ENCODE data around the gene PLXNA4.

Gene PLXNA4

GRCh38 chr7:132576721-132577085, 433 bp upstream of the PLXNA4 start:
- no peak for TF ChIP-seq CTCF (IDR thresholded peaks at IDR 0.05; ENCODE audit: insufficient read depth, low read depth, low read length, missing control alignments)
- H3K4me3 ChIP-seq (ENCODE audit: low read depth, low read length), result no peak overlapping the region
- no peak for DNase-seq (ENCODE audit: low read depth)

GRCh38 chr7:132575419-132575981, 770 bp downstream of the PLXNA4 start:
- H3K4me3 ChIP-seq (ENCODE audit: low read depth, low read length), result no peak overlapping the region
- no peak for TF ChIP-seq CTCF (IDR thresholded peaks at IDR 0.05; ENCODE audit: insufficient read depth, low read depth, low read length, missing control alignments)
- DNase-seq (ENCODE audit: low read depth), result no peak

- no peak overlapping the region for H3K4me3 ChIP-seq (ENCODE audit: low read depth, low read length)
These were observed 2.0 kb downstream of the PLXNA4 start for GRCh38 chr7:132574223-132574622.

GRCh38 chr7:132573251-132573955, 2.9 kb downstream of the PLXNA4 start:
- no peak for DNase-seq (ENCODE audit: low read depth)

More at GRCh38 chr7:132574223-132574622, 2.0 kb downstream of the PLXNA4 start:
- no peak for TF ChIP-seq CTCF (IDR thresholded peaks at IDR 0.05; ENCODE audit: insufficient read depth, low read depth, low read length, missing control alignments)
- no peak for DNase-seq (ENCODE audit: low read depth)

GRCh38 chr7:132572526-132572925, 3.7 kb downstream of the PLXNA4 start:
- TF ChIP-seq CTCF (IDR thresholded peaks at IDR 0.05; ENCODE audit: insufficient read depth, low read depth, low read length, missing control alignments), result no peak
- no peak for DNase-seq (ENCODE audit: low read depth)
- H3K4me3 ChIP-seq (ENCODE audit: low read depth, low read length), result no peak overlapping the region

More at GRCh38 chr7:132573251-132573955, 2.9 kb downstream of the PLXNA4 start:
- H3K4me3 ChIP-seq (ENCODE audit: low read depth, low read length), result no peak overlapping the region
- TF ChIP-seq CTCF (IDR thresholded peaks at IDR 0.05; ENCODE audit: insufficient read depth, low read depth, low read length, missing control alignments), result no peak

- H3K4me3 ChIP-seq (ENCODE audit: low read depth, low read length), result no peak overlapping the region
- DNase-seq (ENCODE audit: low read depth), result no peak
- TF ChIP-seq CTCF (IDR thresholded peaks at IDR 0.05; ENCODE audit: insufficient read depth, low read depth, low read length, missing control alignments), result no peak
These were observed 4.3 kb downstream of the PLXNA4 start for GRCh38 chr7:132571970-132572369.

Data from GM12865 (cell line).